Astrocyte (in vitro differentiated cells and primary cell): ENCODE measurements around the gene ADGRE1.

Source experiments
- EZH2 ChIP-seq: IDR thresholded peaks from 2 replicates; pipeline ENCODE4 v1.6.1; 2012; ENCODE audit warnings: mild to moderate bottlenecking, low read length, inconsistent platforms; ENCODE audit not compliant: insufficient read depth
- TF ChIP-seq, protein P1 (sequence below): IDR thresholded peaks from 2 replicates; pipeline ENCODE4 v1.5.1; 2011; ENCODE audit warnings: low read depth, mild to moderate bottlenecking, inconsistent platforms, low read length, moderate library complexity; ENCODE audit not compliant: insufficient read depth

DNA sequence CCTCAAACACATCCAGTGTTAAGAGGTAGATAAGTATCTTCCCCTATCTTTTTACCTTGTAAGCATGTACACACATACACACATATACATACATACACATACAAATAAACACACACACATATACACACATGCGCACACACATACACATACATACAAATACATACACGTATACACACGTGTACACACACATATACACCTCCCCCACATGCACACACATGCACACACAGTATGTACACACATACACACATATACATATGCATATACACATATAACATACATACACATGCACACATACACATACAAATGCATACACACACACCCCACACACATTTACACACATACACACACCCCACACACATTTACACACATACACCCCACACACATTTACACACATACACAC is 24.1 kb downstream of the ADGRE1 start:
- TF ChIP-seq, protein P1, sequence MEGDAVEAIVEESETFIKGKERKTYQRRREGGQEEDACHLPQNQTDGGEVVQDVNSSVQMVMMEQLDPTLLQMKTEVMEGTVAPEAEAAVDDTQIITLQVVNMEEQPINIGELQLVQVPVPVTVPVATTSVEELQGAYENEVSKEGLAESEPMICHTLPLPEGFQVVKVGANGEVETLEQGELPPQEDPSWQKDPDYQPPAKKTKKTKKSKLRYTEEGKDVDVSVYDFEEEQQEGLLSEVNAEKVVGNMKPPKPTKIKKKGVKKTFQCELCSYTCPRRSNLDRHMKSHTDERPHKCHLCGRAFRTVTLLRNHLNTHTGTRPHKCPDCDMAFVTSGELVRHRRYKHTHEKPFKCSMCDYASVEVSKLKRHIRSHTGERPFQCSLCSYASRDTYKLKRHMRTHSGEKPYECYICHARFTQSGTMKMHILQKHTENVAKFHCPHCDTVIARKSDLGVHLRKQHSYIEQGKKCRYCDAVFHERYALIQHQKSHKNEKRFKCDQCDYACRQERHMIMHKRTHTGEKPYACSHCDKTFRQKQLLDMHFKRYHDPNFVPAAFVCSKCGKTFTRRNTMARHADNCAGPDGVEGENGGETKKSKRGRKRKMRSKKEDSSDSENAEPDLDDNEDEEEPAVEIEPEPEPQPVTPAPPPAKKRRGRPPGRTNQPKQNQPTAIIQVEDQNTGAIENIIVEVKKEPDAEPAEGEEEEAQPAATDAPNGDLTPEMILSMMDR, result no peak
- no peak for TF ChIP-seq EZH2
